SW 1271 (cell line): ENCODE results near the gene MTHFD2L.
"Not testable (repeated sequence)": the region's sequence is repeated elsewhere in the genome, so short reads cannot be mapped to it uniquely, and the experiment has no call there.

ENCODE experiments used
- DNase-seq, 2 experiments: peaks; one replicate each; lab custom pipeline; 2025; lab: John Stamatoyannopoulos, UW

The MTHFD2L gene

GRCh38 chr4:74335341-74336021, 177.6 kb downstream of the MTHFD2L start:
- no peak for DNase-seq

DNA sequence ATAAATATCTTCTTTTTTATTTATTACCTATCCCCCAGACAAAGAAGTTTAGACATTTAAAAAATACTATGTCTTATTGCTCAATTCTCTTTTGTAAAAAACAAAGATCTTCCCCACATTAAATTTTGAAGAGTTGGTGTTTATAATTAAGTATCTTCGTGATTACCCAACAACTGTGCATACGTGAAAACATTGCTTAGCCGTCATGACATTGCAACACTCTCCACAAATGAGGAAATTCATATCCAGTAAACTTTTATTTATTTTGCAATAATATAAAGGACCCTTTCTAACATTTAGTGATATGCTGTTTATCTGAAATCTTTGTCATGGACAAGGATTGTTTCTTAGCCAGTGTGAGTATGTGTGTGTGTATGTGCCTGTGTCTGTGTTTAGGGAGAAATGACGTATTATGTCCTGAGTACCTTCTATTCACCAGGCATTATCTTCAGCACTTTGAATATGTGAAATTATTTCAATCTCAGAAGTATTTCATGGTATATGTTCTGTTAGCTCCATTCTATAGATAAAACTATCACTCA, 180.9 kb downstream of the MTHFD2L start:
- no peak for DNase-seq

DNA sequence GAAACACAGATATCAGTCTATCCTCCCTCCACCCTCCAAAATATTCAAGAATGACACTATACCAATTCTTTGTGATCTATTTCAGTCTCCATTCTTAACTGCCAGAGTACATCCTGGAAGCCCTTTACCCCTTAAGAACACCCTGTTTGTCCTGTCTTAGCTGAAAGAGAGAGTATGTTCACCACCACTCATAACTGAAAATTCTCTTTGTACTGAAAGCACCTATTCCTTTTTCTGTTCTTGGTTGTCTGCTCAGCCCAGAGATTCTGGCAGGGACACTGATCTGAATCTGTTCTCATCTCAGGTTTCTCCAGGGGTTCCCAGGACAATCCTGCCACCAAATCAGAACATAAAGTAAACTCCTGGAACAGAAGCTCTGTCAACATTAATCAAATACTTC, 181.6 kb downstream of the MTHFD2L start:
- no peak for DNase-seq

- DNase-seq: not testable (repeated sequence)
These were observed 182.5 kb downstream of the MTHFD2L start for GRCh38 chr4:74340421-74340820.

GRCh38 chr4:74344031-74344430, 186.1 kb downstream of the MTHFD2L start:
- DNase-seq: no peak
